DLD1 (cell line): ENCODE measurements around the gene SH3TC1.

ENCODE experiments used
- in situ Hi-C: cut with HindIII; loops from 2 replicates; pipeline ENCODE4 v1.10.0; 2017; ENCODE audit warnings: low sequenced_read_pairs

The SH3TC1 gene

GRCh38 chr4:8228319-8229250, 29.5 kb downstream of the SH3TC1 start:
- in situ Hi-C loops = no loop called here

- in situ Hi-C loops = no loop called here
Observed at GRCh38 chr4:8229331-8229975, 30.4 kb downstream of the SH3TC1 start.

GRCh38 chr4:8230033-8230432, 30.9 kb downstream of the SH3TC1 start:
- in situ Hi-C loops = no loop called here

- in situ Hi-C loops = no loop called here
Observed at GRCh38 chr4:8230891-8231290, 31.8 kb downstream of the SH3TC1 start.

GRCh38 chr4:8231551-8232049, 32.5 kb downstream of the SH3TC1 start:
- in situ Hi-C loops = no loop called here

GRCh38 chr4:8232748-8233147, 33.7 kb downstream of the SH3TC1 start:
- in situ Hi-C loops = no loop called here

- in situ Hi-C loops = no loop called here
Observed at GRCh38 chr4:8233672-8234484, 34.8 kb downstream of the SH3TC1 start.

- in situ Hi-C loops = no loop called here
Observed at GRCh38 chr4:8234715-8235114, 35.6 kb downstream of the SH3TC1 start.

GRCh38 chr4:8235224-8235623, 36.1 kb downstream of the SH3TC1 start:
- in situ Hi-C loops = no loop called here

- in situ Hi-C loops = no loop called here
Observed at GRCh38 chr4:8235686-8236085, 36.6 kb downstream of the SH3TC1 start.

- in situ Hi-C loops = no loop called here
Observed at GRCh38 chr4:8236106-8236919, 37.2 kb downstream of the SH3TC1 start.

GRCh38 chr4:8236920-8237195, 37.8 kb downstream of the SH3TC1 start:
- in situ Hi-C loops = no loop called here

- in situ Hi-C loops = no loop called here
Observed at GRCh38 chr4:8237256-8237989, 38.3 kb downstream of the SH3TC1 start.

GRCh38 chr4:8238036-8238511, 39.0 kb downstream of the SH3TC1 start:
- in situ Hi-C loops = no loop called here

- in situ Hi-C loops = no loop called here
Observed at GRCh38 chr4:8238515-8239053, 39.5 kb downstream of the SH3TC1 start.

GRCh38 chr4:8239226-8239625, 40.1 kb downstream of the SH3TC1 start:
- in situ Hi-C loops = no loop called here

GRCh38 chr4:8239661-8240060, 40.6 kb downstream of the SH3TC1 start:
- in situ Hi-C loops = no loop called here

GRCh38 chr4:8240211-8241041, 41.3 kb downstream of the SH3TC1 start:
- in situ Hi-C loops = no loop called here
